Activated naive CD4-positive, alpha-beta T cell treated with anti-CD3 and anti-CD28 coated beads, Interleukin-2, amount 50 U/mL, for 16 hours (primary cell): ENCODE data around the gene PLXNC1.

ENCODE experiments used
- DNase-seq: peaks from one replicate; pipeline ENCODE4 v3.0.0-alpha.2; 2020

The PLXNC1 gene

DNA sequence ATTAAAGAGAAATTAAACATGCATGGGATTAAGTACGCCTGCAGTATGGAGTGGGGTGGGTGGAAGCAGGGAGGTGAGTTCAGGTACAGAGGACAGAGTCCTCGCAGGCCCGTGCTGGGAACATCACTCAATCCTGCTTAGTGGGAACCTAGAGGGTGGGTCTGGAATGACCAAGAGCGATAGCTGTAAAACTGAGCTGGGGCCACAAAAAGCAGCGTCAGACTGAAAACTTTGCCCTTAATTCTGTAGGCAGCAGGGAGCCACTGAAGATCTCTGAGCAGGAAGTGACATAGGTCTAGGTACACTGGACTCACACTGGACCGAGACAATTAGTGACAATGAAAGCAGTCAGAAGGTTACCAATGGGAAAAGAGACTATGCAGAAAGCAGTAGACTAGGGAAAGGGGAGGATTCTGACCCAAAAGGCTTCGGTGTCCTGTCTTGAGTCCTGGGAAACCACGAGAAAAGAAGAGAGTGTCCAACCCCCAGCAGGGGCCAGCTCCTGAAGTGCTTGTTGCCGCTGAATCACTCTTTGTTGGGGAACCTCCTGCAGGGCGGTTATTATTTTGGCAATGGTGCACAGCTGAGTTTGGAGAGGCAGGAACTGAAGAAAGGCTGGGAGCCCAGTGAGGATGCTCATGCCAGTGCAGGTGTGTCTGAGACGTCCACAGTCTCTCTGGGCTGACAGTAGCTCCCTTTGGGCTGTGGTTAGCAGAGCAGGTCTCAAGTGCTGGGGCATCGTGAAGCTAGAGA lies 97.4 kb downstream of the PLXNC1 start:
- no peak for DNase-seq

GRCh38 chr12:94247246-94247645 lies 98.9 kb downstream of the PLXNC1 start:
- DNase-seq, result no peak

- DNase-seq, result no peak
Observed at GRCh38 chr12:94248582-94248981, 100.2 kb downstream of the PLXNC1 start.

GRCh38 chr12:94250130-94250529 lies 101.8 kb downstream of the PLXNC1 start:
- DNase-seq, result no peak

DNA sequence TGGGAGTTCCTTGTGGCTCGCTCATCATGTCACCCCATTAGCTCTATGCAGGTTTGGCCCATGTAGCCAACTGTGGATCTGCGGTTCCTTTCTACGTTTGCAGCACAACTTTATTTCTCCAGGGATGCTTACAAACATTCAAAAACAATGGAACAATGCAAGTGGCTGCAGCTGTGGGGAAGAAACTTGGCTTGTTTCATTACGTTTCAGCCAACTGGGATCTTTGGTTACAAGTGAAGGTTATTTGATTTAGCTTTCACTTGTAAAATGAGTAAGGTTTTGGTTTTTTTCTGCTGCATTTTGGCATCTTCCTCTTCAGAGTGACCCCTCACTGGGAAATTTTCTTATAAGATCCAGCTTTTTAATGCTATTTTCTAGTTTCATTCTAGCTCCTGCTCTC lies 105.9 kb downstream of the PLXNC1 start:
- DNase-seq, result no peak

- no peak for DNase-seq
Observed at GRCh38 chr12:94255006-94255405, 106.6 kb downstream of the PLXNC1 start.

DNA sequence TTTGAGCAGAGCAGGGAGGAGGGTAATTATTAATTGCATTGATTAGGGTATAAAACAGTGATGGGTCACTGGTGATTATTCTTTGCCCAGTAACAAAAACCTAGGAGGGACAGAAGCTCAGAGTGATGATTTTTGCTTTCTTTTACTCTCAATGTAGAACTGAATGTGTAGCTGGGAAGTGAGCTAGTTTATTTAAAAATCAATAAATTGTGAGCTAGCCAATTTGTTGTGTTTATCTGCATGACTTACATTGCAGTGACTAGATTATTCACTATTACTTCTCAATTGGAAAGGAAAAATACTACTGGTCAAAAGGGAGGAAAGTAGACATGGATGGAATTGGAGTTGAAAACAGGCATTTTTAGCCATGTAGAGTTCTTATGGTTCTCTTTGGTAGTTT lies 107.1 kb downstream of the PLXNC1 start:
- DNase-seq, result no peak

DNA sequence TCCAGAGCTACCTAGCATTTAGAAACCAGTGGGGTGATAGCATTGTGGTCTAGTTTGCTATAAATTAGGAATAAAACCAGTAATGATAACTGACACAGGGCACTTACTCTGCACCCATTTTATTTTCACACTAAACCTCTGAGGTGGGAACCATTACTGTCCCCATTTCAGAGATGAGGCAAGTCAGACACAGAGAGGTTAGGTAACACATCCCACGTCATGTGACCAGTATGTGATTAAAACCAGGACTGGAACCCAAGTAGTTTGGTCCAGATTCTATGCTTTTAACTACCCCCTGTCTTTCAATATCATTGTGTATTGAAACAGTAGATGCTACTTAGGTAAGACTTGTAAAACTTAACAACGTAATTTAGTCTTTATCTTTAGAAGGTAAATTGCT lies 110.2 kb downstream of the PLXNC1 start:
- no peak for DNase-seq

DNA sequence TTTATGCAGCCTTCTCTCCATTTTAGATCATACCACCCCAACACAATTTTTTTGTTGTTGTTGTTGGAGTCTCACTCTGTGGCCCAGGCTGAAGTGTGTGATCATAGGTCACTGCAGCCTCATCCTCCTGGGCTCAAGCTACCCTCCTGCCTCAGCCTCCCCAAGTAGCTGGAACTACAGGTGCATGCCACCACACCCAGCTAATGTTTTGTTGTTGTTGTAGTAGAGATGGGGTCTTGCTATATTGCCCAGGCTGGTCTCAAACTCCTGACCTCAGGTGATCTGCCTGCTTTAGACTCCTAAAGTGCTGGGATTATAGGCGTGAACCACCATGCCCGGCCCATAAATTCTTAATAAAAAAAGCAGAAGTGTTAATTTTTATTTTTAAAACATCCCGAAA lies 111.6 kb downstream of the PLXNC1 start:
- DNase-seq, result no peak

GRCh38 chr12:94260717-94261116 lies 112.3 kb downstream of the PLXNC1 start:
- no peak for DNase-seq

GRCh38 chr12:94261119-94261518 lies 112.7 kb downstream of the PLXNC1 start:
- no peak for DNase-seq

DNA sequence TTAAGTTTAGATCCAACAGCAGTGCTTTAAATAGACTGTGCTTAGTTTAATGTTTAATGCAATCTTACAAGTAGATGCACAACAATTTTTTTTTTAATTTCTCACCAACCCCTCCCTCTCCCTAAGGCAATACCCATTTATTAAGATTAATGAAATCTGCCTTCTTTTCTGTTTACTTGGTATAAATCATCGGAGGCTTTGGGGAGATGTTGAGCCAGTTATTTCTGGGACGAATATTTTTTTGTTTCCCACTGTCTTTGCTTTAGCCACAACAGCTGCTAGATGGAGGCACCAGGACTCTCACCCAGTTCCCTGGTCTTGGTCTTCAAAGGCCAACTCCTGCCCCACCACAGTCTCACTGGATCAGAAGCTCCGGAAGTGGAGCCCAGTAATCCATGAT lies 113.4 kb downstream of the PLXNC1 start:
- no peak for DNase-seq

- DNase-seq, result peak; percentile 70
Observed at GRCh38 chr12:94262228-94263010, 114.0 kb downstream of the PLXNC1 start.

DNA sequence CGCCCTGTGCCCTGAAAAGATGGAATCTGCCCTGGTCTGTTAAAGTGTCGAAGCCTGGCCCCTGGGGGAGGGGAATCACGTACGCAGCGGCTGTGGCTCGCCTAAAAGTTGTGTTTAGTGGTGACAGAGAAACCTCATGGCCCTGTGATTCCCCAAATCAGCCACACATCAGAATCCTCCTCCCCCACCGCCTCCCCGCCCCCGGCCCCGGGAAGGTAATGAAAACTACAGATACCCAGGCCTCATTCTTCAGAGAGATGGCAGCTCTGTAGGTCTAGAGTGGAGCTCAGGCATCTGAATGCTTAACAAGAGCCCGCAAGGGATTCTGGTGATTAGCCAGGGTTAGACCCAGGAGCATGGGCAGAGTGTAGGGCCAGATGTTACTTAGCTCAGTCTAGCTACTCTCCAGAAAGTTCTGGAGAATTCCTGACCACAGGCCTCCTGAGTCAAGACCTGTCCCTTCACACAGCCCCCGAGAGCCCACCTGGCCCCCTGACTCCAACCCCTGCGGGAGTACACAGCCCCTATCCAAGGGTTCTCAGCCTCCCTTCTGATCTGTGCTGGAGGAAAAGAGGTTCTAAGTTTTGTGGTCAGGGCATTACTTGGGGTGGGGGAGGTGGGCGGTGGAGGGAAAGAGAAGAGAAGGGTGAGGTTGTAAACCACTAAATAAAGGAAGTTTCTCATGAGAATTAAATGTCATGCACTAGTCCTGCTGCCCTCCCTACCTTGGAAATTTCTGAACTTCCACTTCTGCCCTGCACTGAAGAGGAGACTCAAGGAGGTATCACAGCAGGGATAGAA lies 114.8 kb downstream of the PLXNC1 start:
- peak; percentile 64 for DNase-seq

- no peak for DNase-seq
Observed at GRCh38 chr12:94263905-94264561, 115.7 kb downstream of the PLXNC1 start.

DNA sequence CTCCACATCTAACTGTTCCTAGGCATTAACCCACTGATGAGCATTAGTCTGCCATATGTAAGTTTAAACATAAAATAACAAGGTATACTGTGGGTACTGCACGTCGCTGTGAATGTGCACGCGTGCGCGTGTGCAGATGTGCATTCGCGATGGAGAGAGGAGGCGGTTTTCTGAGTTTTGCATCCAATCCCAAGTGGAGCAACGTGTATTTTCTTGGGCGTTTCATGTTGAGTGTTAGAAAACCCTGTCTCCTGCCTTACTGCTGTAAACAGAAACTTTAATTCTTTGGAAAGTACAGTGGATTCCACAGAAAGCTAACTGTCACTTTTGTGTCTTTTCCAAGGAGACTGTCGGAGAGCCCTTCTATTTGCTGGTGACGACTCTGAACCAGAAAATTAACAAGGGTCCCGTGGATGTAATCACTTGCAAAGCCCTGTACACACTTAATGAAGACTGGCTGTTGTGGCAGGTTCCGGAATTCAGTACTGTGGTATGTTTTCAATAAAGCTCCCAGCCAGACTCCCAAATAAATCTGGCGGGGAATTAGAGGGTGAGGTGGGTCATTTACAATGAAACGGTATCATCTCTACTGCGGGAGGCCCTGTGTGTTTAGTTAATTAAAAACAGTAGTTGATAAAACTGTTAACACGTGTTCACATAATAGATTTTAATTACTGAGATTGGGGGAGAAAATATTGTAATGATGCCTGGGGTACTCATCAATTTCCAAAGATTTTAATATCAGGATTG lies 116.5 kb downstream of the PLXNC1 start:
- DNase-seq, result no peak

DNA sequence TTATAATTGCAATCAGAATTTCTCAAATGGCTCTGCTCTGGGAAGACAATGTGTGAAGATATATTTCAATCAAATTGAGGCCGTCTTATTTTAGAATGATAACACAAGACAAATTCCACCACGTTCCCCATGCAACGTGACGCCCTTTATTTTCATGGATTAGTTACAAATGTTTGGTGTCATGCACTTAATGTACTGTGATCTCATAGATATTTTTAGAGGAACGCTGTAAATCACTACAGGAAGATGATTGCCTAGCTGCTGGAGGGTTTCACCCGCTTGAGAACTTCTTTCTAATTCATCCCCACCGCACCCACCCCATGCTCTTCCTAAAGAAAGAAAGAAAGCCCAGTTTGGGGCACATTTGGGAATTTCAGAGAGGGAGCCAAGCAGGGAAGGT lies 117.2 kb downstream of the PLXNC1 start:
- no peak for DNase-seq

- DNase-seq, result no peak
Observed at GRCh38 chr12:94265966-94266745, 117.8 kb downstream of the PLXNC1 start.

DNA sequence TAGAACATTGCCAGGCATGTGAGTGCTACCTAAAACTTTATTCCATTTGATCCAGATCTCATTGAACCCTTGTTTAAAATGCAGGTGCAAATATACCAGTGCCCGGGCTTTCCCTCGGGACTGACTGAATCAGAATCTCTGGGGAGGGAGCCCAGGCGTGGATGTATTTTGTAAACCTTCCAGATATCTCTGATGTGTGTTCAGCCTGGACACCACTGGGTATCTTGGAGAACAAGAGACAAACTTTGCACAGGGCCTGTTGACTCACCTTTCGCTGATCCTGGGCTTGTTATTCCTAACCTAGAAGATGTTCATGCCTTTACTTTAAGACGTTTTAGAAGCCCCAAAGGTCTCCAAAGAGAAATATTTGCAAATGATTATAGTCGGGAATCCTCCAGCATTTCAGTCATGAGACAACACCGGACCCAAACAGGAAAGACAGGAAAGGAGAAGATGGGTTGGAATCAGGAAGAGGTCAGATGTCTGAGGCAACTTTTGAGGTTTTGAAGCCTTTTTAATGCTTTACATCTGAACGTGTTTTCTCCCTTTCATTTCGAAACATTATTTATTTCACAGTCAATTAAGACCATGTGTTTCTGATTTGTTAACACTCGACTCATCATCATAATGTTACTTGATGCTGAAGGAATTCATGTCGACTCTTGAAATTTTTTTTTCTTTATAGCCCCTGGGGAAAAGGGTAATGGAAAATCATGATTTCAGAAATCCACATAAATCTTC lies 118.6 kb downstream of the PLXNC1 start:
- DNase-seq, result no peak

DNA sequence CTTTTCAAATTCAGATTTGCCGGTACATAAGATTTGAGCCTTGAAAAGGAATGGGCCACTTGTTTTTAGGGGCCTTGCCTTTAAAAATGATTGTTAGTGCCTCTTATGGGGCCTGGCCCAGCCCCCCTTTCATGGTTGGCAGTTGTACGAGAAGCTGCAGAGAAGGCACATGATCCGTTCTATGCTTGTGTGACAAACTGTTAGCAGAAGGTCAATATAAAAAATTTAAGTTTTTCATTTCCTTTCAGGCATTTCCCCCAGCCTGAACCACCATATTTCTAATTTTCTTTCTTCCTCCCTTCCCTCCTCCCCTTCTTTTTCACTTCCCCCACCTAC lies 119.1 kb downstream of the PLXNC1 start:
- DNase-seq, result no peak

GRCh38 chr12:94267921-94268471 lies 119.6 kb downstream of the PLXNC1 start:
- no peak for DNase-seq
